ENCODE measurements around the gene SLC12A7.
A peak's percentile ranks its signal among the peaks of the same experiment; 100 is the strongest.
"Not testable (repeated sequence)": the region's sequence is repeated elsewhere in the genome, so short reads cannot be mapped to it uniquely, and the experiment has no call there.

Gene SLC12A7

DNA sequence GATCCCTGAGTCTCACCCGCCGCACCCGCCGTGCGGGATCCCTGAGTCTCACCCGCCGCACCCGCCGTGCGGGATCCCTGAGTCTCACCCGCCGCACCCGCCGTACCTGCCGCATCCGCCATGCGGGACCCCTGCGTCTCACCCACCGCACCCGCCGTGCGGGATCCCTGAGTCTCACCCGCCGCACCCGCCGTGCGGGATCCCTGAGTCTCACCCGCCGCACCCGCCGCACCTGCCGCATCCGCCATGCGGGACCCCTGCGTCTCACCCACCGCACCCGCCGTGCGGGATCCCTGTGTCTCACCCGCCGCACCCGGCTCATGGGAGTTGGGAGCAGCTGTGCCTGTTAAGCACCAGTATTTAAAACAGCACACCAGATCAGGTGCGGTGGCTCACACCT is 50.6 kb downstream of the SLC12A7 start:
- DNase-seq, result not testable (repeated sequence)

DNA sequence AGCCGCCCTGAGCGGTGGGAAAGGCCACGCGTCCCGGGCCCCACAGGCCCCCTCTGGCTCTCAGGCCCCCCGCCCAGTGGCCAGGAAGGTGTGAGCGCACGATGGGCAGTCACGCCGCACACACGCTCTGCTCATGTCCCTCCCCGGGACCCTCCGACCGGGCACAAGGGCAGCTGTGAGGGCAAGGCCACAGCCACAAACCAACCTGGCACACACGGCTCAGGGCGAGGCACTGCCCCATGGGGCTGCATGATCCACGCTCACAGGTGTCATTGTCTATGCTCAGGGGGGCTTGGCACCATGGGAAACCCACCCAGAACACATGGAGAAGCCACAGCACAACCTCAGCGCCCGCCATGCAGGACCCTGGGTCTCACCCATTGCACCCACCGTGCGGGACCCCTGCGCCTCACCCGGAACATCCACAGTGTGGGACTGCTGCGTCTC is 51.3 kb downstream of the SLC12A7 start:
- DNase-seq, result no peak

DNA sequence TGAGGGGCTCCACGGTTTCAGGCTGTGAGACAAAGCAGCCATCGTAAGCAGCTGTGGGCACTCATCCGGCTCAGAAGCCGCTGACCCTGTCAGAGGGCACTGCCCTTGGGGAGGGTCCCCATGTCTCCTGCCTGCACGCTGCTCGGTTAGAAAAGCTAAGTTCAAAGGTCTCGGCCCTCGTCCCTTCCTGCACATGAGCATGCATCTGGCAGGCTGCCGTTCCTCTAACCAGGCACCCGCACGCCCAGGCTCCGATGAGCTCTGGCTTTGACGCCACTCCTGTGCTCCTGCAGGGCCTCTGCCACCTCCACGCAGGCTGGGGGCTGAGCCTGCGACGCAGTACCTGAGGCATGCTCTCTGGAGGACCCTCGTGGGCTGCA is 52.0 kb downstream of the SLC12A7 start:
- no peak for DNase-seq

- DNase-seq, result no peak
These were observed 52.6 kb downstream of the SLC12A7 start for GRCh38 chr5:1058988-1059883.

DNA sequence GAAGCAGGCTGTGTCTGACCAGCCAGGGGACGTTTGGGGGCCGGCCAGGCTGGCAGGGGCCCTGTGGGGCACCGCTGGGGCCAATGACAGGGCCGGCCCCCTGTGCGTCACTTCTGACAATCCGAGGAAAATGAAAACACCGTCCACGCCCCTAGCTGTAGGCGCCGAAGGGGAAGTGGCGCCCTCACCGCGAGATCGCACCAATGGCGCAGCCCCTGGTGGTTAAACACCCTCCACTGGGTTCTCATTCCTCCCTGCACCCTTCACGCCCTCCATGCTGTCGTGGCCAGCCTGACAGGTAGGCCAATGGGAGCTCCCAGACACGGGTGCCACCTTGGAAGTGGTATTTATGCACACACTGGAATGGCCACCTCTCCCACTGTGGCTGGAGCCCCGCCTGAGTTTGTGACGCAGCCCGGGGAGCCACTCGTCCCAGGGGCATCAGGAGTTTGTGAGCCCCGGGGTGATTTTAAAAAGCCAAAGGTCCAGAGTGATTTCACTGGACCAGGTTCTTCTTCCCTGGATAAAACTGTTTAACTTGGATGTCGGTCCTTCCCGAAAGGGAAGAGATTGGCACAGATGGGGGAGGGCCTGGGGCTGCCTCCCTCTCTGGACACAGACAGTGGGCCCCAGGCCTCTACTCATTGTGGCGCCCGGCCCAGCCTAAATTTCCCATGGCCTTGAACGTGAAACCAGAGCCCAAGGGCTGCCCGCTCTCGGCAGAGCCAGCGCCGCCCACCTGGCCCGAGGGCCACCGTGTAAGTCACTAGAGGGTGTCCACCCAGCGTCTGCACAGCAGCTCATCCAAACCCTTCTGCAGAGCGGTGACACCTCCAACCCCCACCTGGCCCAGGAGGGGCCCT is 53.5 kb downstream of the SLC12A7 start:
- DNase-seq, result no peak

DNA sequence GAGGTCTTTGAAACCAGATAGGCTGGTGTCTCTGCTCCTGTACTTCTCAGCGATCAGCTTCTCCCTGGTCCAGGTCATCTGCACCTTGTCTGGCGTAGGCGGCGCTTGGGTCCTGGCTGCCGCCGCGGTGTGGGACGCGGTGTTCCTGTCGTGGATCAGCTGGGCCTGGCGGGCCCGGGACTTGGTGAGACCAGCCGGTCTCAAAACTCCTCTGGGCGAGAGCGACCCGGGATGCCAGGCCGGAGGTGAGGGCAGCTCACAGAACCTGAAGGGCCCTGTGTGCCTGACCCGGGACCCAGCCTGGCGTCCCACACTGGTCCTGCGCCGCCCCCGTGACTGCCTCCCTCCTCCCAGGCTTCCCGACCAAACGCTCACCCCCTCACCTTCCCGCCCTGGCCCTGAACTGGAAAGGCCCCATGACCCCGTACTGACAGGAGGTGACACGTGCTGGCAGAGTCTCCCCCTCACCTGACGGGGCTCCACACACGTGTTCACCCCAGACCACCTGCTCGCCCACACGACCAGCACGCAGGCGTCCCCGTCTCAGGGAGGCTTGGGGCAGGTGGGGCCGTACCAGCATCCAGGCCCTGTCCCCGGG is 54.3 kb downstream of the SLC12A7 start:
- DNase-seq, result no peak

GRCh38 chr5:1056611-1057484 is 55.0 kb downstream of the SLC12A7 start:
- DNase-seq, result no peak

- no peak for DNase-seq
These were observed 55.8 kb downstream of the SLC12A7 start for GRCh38 chr5:1055896-1056610.

GRCh38 chr5:1054799-1055775 is 56.8 kb downstream of the SLC12A7 start:
- no peak for DNase-seq

- DNase-seq, result no peak
These were observed 57.7 kb downstream of the SLC12A7 start for GRCh38 chr5:1054018-1054798.

GRCh38 chr5:1053391-1054017 is 58.4 kb downstream of the SLC12A7 start:
- DNase-seq, result peak; percentile 73

DNA sequence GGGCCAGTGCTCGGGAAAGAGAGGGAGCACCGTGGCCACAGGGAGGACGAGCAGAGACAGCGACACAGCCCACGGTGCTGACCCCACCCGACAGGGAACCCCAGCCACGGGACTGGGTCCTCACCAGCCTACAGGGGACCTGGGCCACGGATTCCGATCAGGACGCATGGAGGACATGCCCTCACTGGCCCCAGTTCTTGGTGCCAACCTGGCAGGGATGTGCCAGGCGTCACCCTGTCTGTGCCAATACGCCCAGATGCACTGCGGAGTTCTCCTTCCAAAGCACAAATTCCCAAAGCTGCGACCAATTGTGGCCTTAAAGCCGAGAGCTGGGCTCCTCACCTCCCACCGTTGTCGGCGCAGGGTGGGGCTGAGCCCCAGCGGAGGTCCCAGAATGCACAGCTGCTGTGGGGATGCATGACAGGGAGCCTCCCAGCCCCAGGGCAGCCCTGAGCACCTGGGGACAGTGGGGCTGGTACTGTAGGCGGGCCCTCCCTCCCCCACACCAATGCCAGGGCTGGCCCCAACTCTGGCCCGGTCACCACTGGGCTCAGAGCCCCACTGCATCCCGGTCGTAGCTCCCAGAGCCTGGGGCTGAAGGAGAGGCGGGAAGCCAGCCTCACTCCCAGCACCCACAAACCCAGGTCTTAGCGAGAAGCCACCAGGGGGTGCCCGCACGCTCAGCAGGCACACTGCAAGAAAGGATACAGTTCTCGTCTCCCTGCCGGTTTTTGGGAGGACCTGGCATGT is 59.0 kb downstream of the SLC12A7 start:
- no peak for DNase-seq

DNA sequence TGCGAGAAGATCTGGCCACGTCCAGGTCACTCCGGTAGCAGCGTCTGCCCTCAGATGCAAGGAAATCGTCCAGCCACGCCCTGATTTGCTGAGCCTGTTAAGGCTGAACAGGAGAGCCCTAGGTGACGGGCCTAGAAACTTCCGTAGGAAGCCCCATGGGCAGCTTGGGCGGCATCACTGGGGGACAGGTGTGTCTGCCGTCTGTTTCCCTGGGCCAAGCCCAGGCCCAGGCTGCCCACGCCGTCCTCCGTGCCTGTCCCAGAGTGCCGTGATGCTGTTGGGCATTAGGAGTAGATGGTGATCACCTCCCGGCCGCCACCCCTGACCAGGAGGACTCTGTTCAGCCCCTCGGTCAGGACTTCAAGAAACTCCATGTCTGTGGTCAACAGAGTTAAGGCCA is 59.8 kb downstream of the SLC12A7 start:
- no peak for DNase-seq

DNA sequence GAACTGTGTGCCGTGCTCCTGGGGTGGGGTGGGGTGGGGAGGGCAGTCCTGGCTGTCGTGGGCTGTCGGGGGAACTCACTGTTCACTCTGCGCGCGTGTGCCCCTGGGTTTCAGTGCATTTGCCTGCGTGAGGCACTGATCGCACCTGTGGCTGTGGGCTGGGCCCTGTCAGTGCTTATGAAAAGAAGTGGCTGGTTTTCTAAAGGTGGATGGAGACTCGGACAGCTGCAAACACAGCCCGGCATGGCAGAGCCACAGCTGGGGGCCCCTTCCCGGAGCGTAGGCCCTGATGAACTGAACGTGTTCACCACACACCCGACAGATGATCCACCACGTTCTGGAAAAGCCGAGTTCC is 60.5 kb downstream of the SLC12A7 start:
- no peak for DNase-seq

- no peak for DNase-seq
These were observed 61.2 kb downstream of the SLC12A7 start for GRCh38 chr5:1050423-1051365.

- DNase-seq, result no peak
These were observed 62.7 kb downstream of the SLC12A7 start for GRCh38 chr5:1048861-1049838.
